GM10248 (cell line): Measurements from ENCODE around the gene TNFSF11.

Source experiments
- CTCF ChIA-PET: fragments of 300-600 bp; sonication (Branson Sonifier 250); formaldehyde crosslinking; extraction: SDS; loops from one replicate; lab custom pipeline; 2021; ENCODE audit warnings: antibody characterized with exemption; lab: Yijun Ruan, JAX
- POLR2A ChIA-PET: fragments of 350-650 bp; sonication (Branson Sonifier 250); formaldehyde crosslinking; extraction: SDS; loops from one replicate; lab custom pipeline; 2020; ENCODE audit warnings: antibody characterized with exemption; lab: Yijun Ruan, JAX
- DNase-seq: peaks from one replicate; pipeline ENCODE4 v3.0.0; 2012; ENCODE audit errors: extremely low spot score
- TF ChIP-seq, protein P1 (sequence below): IDR thresholded peaks from 2 replicates; pipeline ENCODE4 v1.5.1; 2012; ENCODE audit warnings: mild to moderate bottlenecking, low read depth; ENCODE audit errors: extremely low read depth, missing control alignments, control extremely low read depth

TNFSF11 gene

DNA sequence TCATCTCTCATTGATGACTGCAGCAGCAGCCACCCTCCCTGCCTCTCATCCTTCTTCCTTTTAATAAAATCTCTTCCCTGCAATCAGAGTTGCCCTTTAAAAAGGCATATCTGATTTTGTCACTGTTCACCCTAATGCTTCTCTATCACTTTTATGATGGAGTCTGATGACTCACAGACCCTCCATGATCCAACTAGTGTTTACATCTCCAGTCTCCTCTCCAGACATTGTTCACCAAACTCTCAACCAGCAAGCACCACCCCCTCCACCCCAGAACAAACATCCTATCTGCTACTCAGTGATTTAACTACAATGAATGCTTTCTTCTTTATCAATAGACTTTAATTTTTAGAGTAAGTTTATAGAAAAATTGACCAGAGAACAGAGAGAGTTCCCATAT lies 59.5 kb downstream of the TNFSF11 start:
- ChIA-PET CTCF (no interaction called here), POLR2A (no interaction called here)
- TF ChIP-seq, protein P1, sequence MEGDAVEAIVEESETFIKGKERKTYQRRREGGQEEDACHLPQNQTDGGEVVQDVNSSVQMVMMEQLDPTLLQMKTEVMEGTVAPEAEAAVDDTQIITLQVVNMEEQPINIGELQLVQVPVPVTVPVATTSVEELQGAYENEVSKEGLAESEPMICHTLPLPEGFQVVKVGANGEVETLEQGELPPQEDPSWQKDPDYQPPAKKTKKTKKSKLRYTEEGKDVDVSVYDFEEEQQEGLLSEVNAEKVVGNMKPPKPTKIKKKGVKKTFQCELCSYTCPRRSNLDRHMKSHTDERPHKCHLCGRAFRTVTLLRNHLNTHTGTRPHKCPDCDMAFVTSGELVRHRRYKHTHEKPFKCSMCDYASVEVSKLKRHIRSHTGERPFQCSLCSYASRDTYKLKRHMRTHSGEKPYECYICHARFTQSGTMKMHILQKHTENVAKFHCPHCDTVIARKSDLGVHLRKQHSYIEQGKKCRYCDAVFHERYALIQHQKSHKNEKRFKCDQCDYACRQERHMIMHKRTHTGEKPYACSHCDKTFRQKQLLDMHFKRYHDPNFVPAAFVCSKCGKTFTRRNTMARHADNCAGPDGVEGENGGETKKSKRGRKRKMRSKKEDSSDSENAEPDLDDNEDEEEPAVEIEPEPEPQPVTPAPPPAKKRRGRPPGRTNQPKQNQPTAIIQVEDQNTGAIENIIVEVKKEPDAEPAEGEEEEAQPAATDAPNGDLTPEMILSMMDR, result no peak
- no peak for DNase-seq

DNA sequence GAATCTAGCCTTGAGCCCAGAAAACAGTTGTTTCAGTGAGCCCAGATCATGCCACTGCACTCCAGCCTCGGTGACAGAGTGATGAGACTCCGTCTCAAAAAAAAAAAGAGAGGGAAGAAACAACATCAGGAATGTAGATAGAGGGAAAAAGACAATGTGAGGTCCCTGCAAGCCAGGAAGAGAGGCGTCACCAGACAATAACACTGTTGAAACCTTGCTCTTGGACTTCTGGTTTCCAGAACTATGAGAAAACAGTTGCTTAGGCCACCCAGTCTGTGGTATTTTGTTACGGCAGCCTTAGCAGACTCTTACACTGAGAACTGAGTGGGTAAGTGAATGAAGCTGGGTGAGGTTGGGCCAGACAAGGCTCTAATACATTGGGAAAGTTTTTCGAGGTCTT lies 64.1 kb downstream of the TNFSF11 start:
- POLR2A ChIA-PET, result no interaction called here
- TF ChIP-seq, protein P1, result no peak
- DNase-seq, result no peak
- CTCF ChIA-PET, result interaction anchor here (1.5 kb wide), 1 partner anchor 20 kb away, joined by 3 read pairs; no protein-coding TSS in a partner anchor

- POLR2A ChIA-PET, result no interaction called here
- TF ChIP-seq, protein P1, result no peak
- CTCF ChIA-PET, result interaction anchor here (1.5 kb wide), 1 partner anchor 20 kb away, joined by 3 read pairs; no protein-coding TSS in a partner anchor
Measured at GRCh38 chr13:42638886-42639285, 64.9 kb downstream of the TNFSF11 start.

GRCh38 chr13:42643076-42643475 lies 69.1 kb downstream of the TNFSF11 start:
- TF ChIP-seq, protein P1, result no peak
- CTCF ChIA-PET, result no interaction called here
- POLR2A ChIA-PET, result no interaction called here
- no peak for DNase-seq

More at GRCh38 chr13:42638886-42639285, 64.9 kb downstream of the TNFSF11 start:
- no peak for DNase-seq

DNA sequence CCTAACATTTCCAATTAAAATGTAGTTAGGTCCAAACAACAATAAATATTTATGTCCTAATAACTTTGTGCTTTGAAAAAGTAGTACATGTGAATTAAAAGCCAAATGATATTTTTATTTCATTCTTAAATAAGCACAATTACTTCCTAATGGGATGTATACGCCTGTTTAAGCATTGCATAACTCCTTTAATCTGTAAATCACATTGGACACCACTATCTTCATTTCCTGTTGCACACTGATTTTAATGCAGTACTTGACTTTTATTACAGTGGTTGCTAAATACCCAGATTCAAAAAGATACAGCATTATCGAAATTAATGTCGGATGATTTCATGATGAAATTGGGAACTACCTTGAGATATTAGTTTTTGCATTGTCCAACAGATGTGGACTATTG lies 70.9 kb downstream of the TNFSF11 start:
- no peak for DNase-seq
- ChIA-PET CTCF (no interaction called here), POLR2A (no interaction called here)
- TF ChIP-seq, protein P1, result no peak

- CTCF ChIA-PET, result interaction anchor here (1.1 to 1.4 kb wide), 2 partner anchors 9 to 51 kb away, joined by 3 to 4 read pairs; no protein-coding TSS in a partner anchor
- TF ChIP-seq, protein P1, result no peak
- DNase-seq, result no peak
- POLR2A ChIA-PET, result no interaction called here
Measured at GRCh38 chr13:42645717-42646116, 71.8 kb downstream of the TNFSF11 start.

DNA sequence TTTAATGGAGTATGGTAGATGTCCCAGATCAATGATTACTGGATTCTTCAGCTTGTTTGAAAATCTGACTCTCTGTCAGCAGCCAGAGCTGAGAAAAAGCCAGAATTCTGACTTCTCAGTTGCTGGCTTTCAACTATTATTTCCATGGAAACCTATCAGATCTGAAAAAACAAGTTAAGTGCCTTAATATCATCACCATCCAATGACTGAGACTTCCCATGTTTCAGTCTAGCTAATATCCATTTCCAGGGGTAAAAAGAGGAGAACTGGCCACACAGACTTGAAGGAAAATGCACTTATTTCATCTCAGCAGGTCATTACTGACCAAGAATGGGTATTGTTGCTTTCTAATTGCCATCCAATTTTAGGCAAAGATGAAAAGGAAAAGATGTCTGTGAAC lies 75.2 kb downstream of the TNFSF11 start:
- POLR2A ChIA-PET, result no interaction called here
- DNase-seq, result no peak

More for the DNA sequence above, 75.2 kb downstream of the TNFSF11 start:
- CTCF ChIA-PET, result no interaction called here
- TF ChIP-seq, protein P1, result no peak
